Colonic mucosa (tissue), 4 donors: ENCODE results near the gene D2HGDH. TPM values are rescaled to one million over a fixed set of nuclear protein-coding genes. Genes with fewer than 3 reads are reported as not detected.

Experiments
- DNase-seq: peaks from one replicate; pipeline ENCODE4 v3.0.0-alpha.2; 2020
- H3K27ac ChIP-seq: fragments of 200-600 bp; one replicate; pipeline ENCODE4 v1.8.0; 2021
- H3K27me3 ChIP-seq: fragments of 200-600 bp; one replicate; pipeline ENCODE4 v1.8.0; 2021
- H3K36me3 ChIP-seq: fragments of 200-600 bp; one replicate; pipeline ENCODE4 v1.8.0; 2021
- H3K4me1 ChIP-seq: fragments of 200-600 bp; one replicate; pipeline ENCODE4 v1.8.0; 2021; ENCODE audit warnings: mild to moderate bottlenecking
- H3K4me3 ChIP-seq: fragments of 200-600 bp; one replicate; pipeline ENCODE4 v1.8.0; 2021
- H3K9ac ChIP-seq, 2 donors: one replicate each; pipeline ENCODE4 v1.7.0; 2013; ENCODE audit warnings: control low read depth in 2 of 2, low read depth in 2 of 2, low read length in 2 of 2
- H3K9me3 ChIP-seq: fragments of 200-600 bp; one replicate; pipeline ENCODE4 v1.8.0; 2021
- CTCF ChIP-seq: fragments of 200-600 bp; IDR thresholded peaks from one replicate; pipeline ENCODE4 v1.8.0; 2022; ENCODE audit warnings: antibody characterized with exemption, mild to moderate bottlenecking
- intact Hi-C: fragments of 100-400 bp; cut with DNase I; formaldehyde crosslinking; loops from one replicate; pipeline ENCODE4 v1.14.1; 2022
- total RNA-seq, 2 donors: library from RNA; stranded (reverse); fragmentation: NEBNext Ultra II Directional in 1 of 2; extraction: Animal tissue kit (Norgen Biotek cat#: 25700) in 1 of 2; gene quantifications; one replicate each; pipeline ENCODE4 v1.2.1, GENCODE V29; 2021
- donor health status: healthy.
- donor health status: DM: no; HTN: no; CAD: no.
- donor health status: DM: no; HTN: no; CAD: no.

D2HGDH gene
- total RNA-seq, 2 donors from 2014 or later: 42.0 to 76.6 TPM

- intact Hi-C loops: loop anchor here (10.0 kb wide), 1 partner anchor 141 kb away; no protein-coding TSS in a partner anchor
- H3K4me3 ChIP-seq: peak overlapping the region; percentile 96
- no peaks in the 10 kb centered on the region for H3K36me3 ChIP-seq
- H3K4me1 ChIP-seq: peaks cover 6% of the 10 kb centered on the region
- TF ChIP-seq CTCF: no peak
- H3K27me3 ChIP-seq: no peaks in the 10 kb centered on the region
- H3K9me3 ChIP-seq: no peaks in the 10 kb centered on the region
- no peak for DNase-seq
- peak overlapping the region; percentile 28 for H3K27ac ChIP-seq
- H3K9ac ChIP-seq: peak overlapping the region; percentile 34 to 51
Observed at GRCh38 chr2:241733391-241734207, 831 bp upstream of the D2HGDH start.

GRCh38 chr2:241734208-241734466 lies 293 bp upstream of the D2HGDH start:
- peak overlapping the region; percentile 28 for H3K27ac ChIP-seq
- no peaks in the 10 kb centered on the region for H3K36me3 ChIP-seq
- H3K9ac ChIP-seq: peak overlapping the region; percentile 34 to 51
- intact Hi-C loops: loop anchor here (10.0 kb wide), 1 partner anchor 141 kb away; no protein-coding TSS in a partner anchor
- H3K27me3 ChIP-seq: no peaks in the 10 kb centered on the region
- H3K9me3 ChIP-seq: no peaks in the 10 kb centered on the region
- H3K4me3 ChIP-seq: peak overlapping the region; percentile 96
- TF ChIP-seq CTCF: no peak
- peaks cover 6% of the 10 kb centered on the region for H3K4me1 ChIP-seq
- no peak for DNase-seq

GRCh38 chr2:241736111-241736510 lies 1.7 kb downstream of the D2HGDH start:
- no peak for TF ChIP-seq CTCF
- Histone ChIP-seq H3K4me1 (peaks cover 6% of the 10 kb centered on the region), H3K9me3 (no peaks in the 10 kb centered on the region), H3K9ac (no peak overlapping the region), H3K27ac (no peak overlapping the region), H3K36me3 (no peaks in the 10 kb centered on the region), H3K27me3 (no peaks in the 10 kb centered on the region), H3K4me3 (no peak overlapping the region)
- no peak for DNase-seq
- intact Hi-C loops: loop anchor here (10.0 kb wide), 1 partner anchor 139 kb away; no protein-coding TSS in a partner anchor

GRCh38 chr2:241738040-241738686 lies 3.7 kb downstream of the D2HGDH start:
- H3K36me3 ChIP-seq: no peaks in the 10 kb centered on the region
- intact Hi-C loops: loop anchor here (10.0 kb wide), 1 partner anchor 137 kb away; no protein-coding TSS in a partner anchor
- peaks cover 6% of the 10 kb centered on the region for H3K4me1 ChIP-seq
- no peak overlapping the region for H3K4me3 ChIP-seq
- H3K27ac ChIP-seq: no peak overlapping the region
- no peak for DNase-seq
- H3K9ac ChIP-seq: no peak overlapping the region
- no peak for TF ChIP-seq CTCF
- no peaks in the 10 kb centered on the region for H3K27me3 ChIP-seq
- H3K9me3 ChIP-seq: no peaks in the 10 kb centered on the region

- no peaks in the 10 kb centered on the region for H3K36me3 ChIP-seq
- no peak for DNase-seq
- H3K4me3 ChIP-seq: no peak overlapping the region
- H3K9me3 ChIP-seq: no peaks in the 10 kb centered on the region
- H3K9ac ChIP-seq: no peak overlapping the region
- no peak overlapping the region for H3K27ac ChIP-seq
- intact Hi-C loops: loop anchor here (10.0 kb wide), 1 partner anchor 136 kb away; no protein-coding TSS in a partner anchor
- no peak for TF ChIP-seq CTCF
- H3K27me3 ChIP-seq: no peaks in the 10 kb centered on the region
- no peaks in the 10 kb centered on the region for H3K4me1 ChIP-seq
Observed at GRCh38 chr2:241739177-241739576, 4.7 kb downstream of the D2HGDH start.
